Osteoblast (primary cell): ENCODE measurements around the gene IFNA6. TPM values are rescaled to one million over a fixed set of nuclear protein-coding genes. Genes with fewer than 3 reads are reported as not detected.

Experiments used
- DNase-seq: peaks from one replicate; pipeline ENCODE4 v3.0.0; 2011; ENCODE audit warnings: low spot score, mixed read lengths; ENCODE audit not compliant: insufficient read length; ENCODE audit errors: missing footprints
- H2AFZ ChIP-seq: 2 replicates; pipeline ENCODE4 v1.6.0; 2011; ENCODE audit warnings: mild to moderate bottlenecking, low read length
- H3K27ac ChIP-seq: 2 replicates; pipeline ENCODE4 v1.5.1; 2011; ENCODE audit warnings: mild to moderate bottlenecking, low read depth, low read length, moderate library complexity
- H3K27me3 ChIP-seq: 2 replicates; pipeline ENCODE4 v1.6.0; 2012; ENCODE audit warnings: mild to moderate bottlenecking, control low read depth, inconsistent platforms, low read length, moderate library complexity; ENCODE audit not compliant: insufficient read depth
- H3K36me3 ChIP-seq: 2 replicates; pipeline ENCODE4 v1.5.1; 2011; ENCODE audit warnings: mild to moderate bottlenecking, low read length, control low read depth, moderate library complexity; ENCODE audit not compliant: insufficient read depth
- H3K4me1 ChIP-seq: 2 replicates; pipeline ENCODE4 v1.5.1; 2011; ENCODE audit warnings: mild to moderate bottlenecking, low read length, control low read depth, moderate library complexity; ENCODE audit not compliant: insufficient read depth
- H3K4me2 ChIP-seq: 2 replicates; pipeline ENCODE4 v1.6.0; 2011; ENCODE audit warnings: mild to moderate bottlenecking, low read length; ENCODE audit not compliant: insufficient read depth
- H3K4me3 ChIP-seq: fragments of 200-600 bp; sonication (generic); 3 replicates; pipeline ENCODE4 v1.5.1; 2012; ENCODE audit warnings: mild to moderate bottlenecking, low read length, inconsistent platforms; ENCODE audit not compliant: insufficient read depth
- H3K79me2 ChIP-seq: 2 replicates; pipeline ENCODE4 v1.6.0; 2012; ENCODE audit warnings: mild to moderate bottlenecking, low read length, control low read depth, inconsistent platforms; ENCODE audit not compliant: insufficient read depth
- H3K9me3 ChIP-seq: 2 replicates; pipeline ENCODE4 v1.5.1; 2011; ENCODE audit warnings: low read depth, low read length, control low read depth
- H4K20me1 ChIP-seq: 2 replicates; pipeline ENCODE4 v1.6.0; 2012; ENCODE audit warnings: mild to moderate bottlenecking, low read length, control low read depth; ENCODE audit not compliant: insufficient read depth
- CTCF ChIP-seq: IDR thresholded peaks from 2 replicates; pipeline ENCODE4 v1.5.1; 2011; ENCODE audit warnings: mild to moderate bottlenecking, low read depth, low read length, moderate library complexity; ENCODE audit errors: extremely low read depth
- total RNA-seq: library from RNA; depleted of rRNA; stranded (reverse); fragments of >200 nt; gene quantifications from 2 replicates; pipeline ENCODE4 v1.2.3, GENCODE V29; 2012

The IFNA6 gene
- not detected in 2 replicates for total RNA-seq

- no peak for DNase-seq
- no peak for TF ChIP-seq CTCF
- Histone ChIP-seq H3K4me3 (no peak within 1 kb of the TSS), H3K79me2 (no peaks in the 10 kb centered on the region), H4K20me1 (no peaks in the 10 kb centered on the region), H3K27me3 (peaks cover 25% of the 10 kb centered on the region), H3K27ac (no peak within 1 kb of the TSS), H3K36me3 (no peaks in the 10 kb centered on the region), H2AFZ (no peak within 1 kb of the TSS), H3K4me2 (no peak within 1 kb of the TSS), H3K4me1 (no peaks in the 10 kb centered on the region), H3K9me3 (no peaks in the 10 kb centered on the region)
Observed at GRCh38 chr9:21350787-21351186, at the start of gene IFNA6. Gene IFNA6 (minus strand): TSS chr9:21350887. CDS start chr9:21350887, 0 bp downstream.

GRCh38 chr9:21399956-21400355 lies 49.3 kb upstream of the IFNA6 start:
- H3K9me3 ChIP-seq = no peaks in the 10 kb centered on the region
- no peak overlapping the region for H2AFZ ChIP-seq
- H3K4me1 ChIP-seq = peaks cover 14% of the 10 kb centered on the region
- no peaks in the 10 kb centered on the region for H3K36me3 ChIP-seq
- H3K79me2 ChIP-seq = no peaks in the 10 kb centered on the region
- peaks cover 56% of the 10 kb centered on the region for H3K27me3 ChIP-seq
- H4K20me1 ChIP-seq = no peaks in the 10 kb centered on the region
- no peak for DNase-seq
- H3K27ac ChIP-seq = no peak overlapping the region
- TF ChIP-seq CTCF = no peak
- H3K4me2 ChIP-seq = no peak overlapping the region
- no peak overlapping the region for H3K4me3 ChIP-seq

GRCh38 chr9:21398955-21399489 lies 48.3 kb upstream of the IFNA6 start:
- DNase-seq = no peak
- Histone ChIP-seq H3K4me3 (no peak overlapping the region), H3K9me3 (no peaks in the 10 kb centered on the region), H3K4me1 (peaks cover 14% of the 10 kb centered on the region), H3K4me2 (no peak overlapping the region), H4K20me1 (no peaks in the 10 kb centered on the region), H2AFZ (no peak overlapping the region), H3K27ac (no peak overlapping the region), H3K27me3 (peaks cover 56% of the 10 kb centered on the region), H3K36me3 (no peaks in the 10 kb centered on the region), H3K79me2 (no peaks in the 10 kb centered on the region)
- no peak for TF ChIP-seq CTCF

GRCh38 chr9:21395778-21396717 lies 45.4 kb upstream of the IFNA6 start:
- peak overlapping the region; percentile 80 for H2AFZ ChIP-seq
- peak; percentile 72 for TF ChIP-seq CTCF
- H3K79me2 ChIP-seq = no peaks in the 10 kb centered on the region
- peaks cover 62% of the 10 kb centered on the region for H3K27me3 ChIP-seq
- no peaks in the 10 kb centered on the region for H3K9me3 ChIP-seq
- peak overlapping the region; percentile 88 for H3K4me2 ChIP-seq
- DNase-seq = peak; percentile 80
- no peaks in the 10 kb centered on the region for H4K20me1 ChIP-seq
- peaks cover 8% of the 10 kb centered on the region for H3K4me1 ChIP-seq
- H3K4me3 ChIP-seq = peak overlapping the region; percentile 65
- H3K36me3 ChIP-seq = no peaks in the 10 kb centered on the region
- no peak overlapping the region for H3K27ac ChIP-seq
